Ishikawa (cell line): Measurements from ENCODE around the gene NR2F1.

Experiments
- CEBPB ChIP-seq: IDR thresholded peaks from 2 replicates; pipeline ENCODE4 v1.6.1; 2012
- CREB1 ChIP-seq: IDR thresholded peaks from 2 replicates; pipeline ENCODE4 v1.6.1; 2012; ENCODE audit warnings: low read depth
- EGR1 ChIP-seq: IDR thresholded peaks from 2 replicates; pipeline ENCODE4 v1.6.1; 2012
- EP300 ChIP-seq: IDR thresholded peaks from 2 replicates; pipeline ENCODE4 v1.6.1; 2012; ENCODE audit warnings: borderline replicate concordance
- FOXM1 ChIP-seq: IDR thresholded peaks from 2 replicates; pipeline ENCODE4 v1.6.1; 2012; ENCODE audit warnings: low read depth, borderline replicate concordance
- NFIC ChIP-seq: IDR thresholded peaks from 2 replicates; pipeline ENCODE4 v1.6.1; 2012
- RAD21 ChIP-seq: IDR thresholded peaks from 2 replicates; pipeline ENCODE4 v1.6.1; 2012; ENCODE audit warnings: low read depth
- TAF1 ChIP-seq: IDR thresholded peaks from 2 replicates; pipeline ENCODE4 v1.6.1; 2012; ENCODE audit warnings: low read depth, mild to moderate bottlenecking
- TCF12 ChIP-seq: IDR thresholded peaks from 2 replicates; pipeline ENCODE4 v1.6.1; 2012; ENCODE audit warnings: low read depth
- YY1 ChIP-seq: IDR thresholded peaks from 2 replicates; pipeline ENCODE4 v1.6.1; 2012; ENCODE audit warnings: low read depth
- ZBTB7A ChIP-seq: IDR thresholded peaks from 2 replicates; pipeline ENCODE4 v1.6.1; 2012; ENCODE audit warnings: low read depth
- TF ChIP-seq, protein P1 (sequence below): IDR thresholded peaks from 2 replicates; pipeline ENCODE4 v1.6.1; 2012
- TF ChIP-seq, protein P2 (sequence below): IDR thresholded peaks from 2 replicates; pipeline ENCODE4 v1.6.1; 2012
- TF ChIP-seq, protein P3 (sequence below): IDR thresholded peaks from 2 replicates; pipeline ENCODE4 v1.6.1; 2012; ENCODE audit warnings: low read depth, mild to moderate bottlenecking

DNA sequence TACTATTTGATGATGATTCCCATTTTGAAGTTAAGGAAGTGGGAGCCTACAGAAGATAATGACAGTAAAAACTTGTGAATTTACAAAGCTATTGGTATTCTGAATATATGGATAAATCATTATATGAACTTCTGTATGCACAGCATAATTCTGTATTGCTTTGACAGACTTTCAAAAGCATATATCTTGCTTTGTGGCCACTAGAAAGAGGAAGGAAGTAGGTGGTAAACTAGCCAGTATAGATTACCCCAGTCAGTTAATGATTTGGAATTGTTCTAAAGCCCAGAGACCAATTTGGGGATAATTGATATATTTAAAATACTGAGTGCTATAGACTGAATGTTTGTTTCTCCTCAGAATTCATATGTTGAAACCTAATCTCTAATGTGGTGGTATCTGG is 53.0 kb downstream of the NR2F1 start:
- TF ChIP-seq FOXM1: no peak
- TF ChIP-seq, protein P1, sequence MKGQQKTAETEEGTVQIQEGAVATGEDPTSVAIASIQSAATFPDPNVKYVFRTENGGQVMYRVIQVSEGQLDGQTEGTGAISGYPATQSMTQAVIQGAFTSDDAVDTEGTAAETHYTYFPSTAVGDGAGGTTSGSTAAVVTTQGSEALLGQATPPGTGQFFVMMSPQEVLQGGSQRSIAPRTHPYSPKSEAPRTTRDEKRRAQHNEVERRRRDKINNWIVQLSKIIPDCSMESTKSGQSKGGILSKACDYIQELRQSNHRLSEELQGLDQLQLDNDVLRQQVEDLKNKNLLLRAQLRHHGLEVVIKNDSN: no peak
- TF ChIP-seq TAF1: no peak
- TF ChIP-seq, protein P2, sequence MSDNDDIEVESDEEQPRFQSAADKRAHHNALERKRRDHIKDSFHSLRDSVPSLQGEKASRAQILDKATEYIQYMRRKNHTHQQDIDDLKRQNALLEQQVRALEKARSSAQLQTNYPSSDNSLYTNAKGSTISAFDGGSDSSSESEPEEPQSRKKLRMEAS: no peak
- TF ChIP-seq TCF12: no peak
- no peak for TF ChIP-seq RAD21
- TF ChIP-seq YY1: no peak
- no peak for TF ChIP-seq CEBPB
- no peak for TF ChIP-seq EP300
- no peak for TF ChIP-seq EGR1
- TF ChIP-seq, protein P3, sequence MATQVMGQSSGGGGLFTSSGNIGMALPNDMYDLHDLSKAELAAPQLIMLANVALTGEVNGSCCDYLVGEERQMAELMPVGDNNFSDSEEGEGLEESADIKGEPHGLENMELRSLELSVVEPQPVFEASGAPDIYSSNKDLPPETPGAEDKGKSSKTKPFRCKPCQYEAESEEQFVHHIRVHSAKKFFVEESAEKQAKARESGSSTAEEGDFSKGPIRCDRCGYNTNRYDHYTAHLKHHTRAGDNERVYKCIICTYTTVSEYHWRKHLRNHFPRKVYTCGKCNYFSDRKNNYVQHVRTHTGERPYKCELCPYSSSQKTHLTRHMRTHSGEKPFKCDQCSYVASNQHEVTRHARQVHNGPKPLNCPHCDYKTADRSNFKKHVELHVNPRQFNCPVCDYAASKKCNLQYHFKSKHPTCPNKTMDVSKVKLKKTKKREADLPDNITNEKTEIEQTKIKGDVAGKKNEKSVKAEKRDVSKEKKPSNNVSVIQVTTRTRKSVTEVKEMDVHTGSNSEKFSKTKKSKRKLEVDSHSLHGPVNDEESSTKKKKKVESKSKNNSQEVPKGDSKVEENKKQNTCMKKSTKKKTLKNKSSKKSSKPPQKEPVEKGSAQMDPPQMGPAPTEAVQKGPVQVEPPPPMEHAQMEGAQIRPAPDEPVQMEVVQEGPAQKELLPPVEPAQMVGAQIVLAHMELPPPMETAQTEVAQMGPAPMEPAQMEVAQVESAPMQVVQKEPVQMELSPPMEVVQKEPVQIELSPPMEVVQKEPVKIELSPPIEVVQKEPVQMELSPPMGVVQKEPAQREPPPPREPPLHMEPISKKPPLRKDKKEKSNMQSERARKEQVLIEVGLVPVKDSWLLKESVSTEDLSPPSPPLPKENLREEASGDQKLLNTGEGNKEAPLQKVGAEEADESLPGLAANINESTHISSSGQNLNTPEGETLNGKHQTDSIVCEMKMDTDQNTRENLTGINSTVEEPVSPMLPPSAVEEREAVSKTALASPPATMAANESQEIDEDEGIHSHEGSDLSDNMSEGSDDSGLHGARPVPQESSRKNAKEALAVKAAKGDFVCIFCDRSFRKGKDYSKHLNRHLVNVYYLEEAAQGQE: no peak
- TF ChIP-seq ZBTB7A: no peak
- TF ChIP-seq CREB1: no peak
- no peak for TF ChIP-seq NFIC
